ENCODE measurements around the gene HNRNPL.
A peak's percentile ranks its signal among the peaks of the same experiment; 100 is the strongest.
"Not testable (repeated sequence)": the region's sequence is repeated elsewhere in the genome, so short reads cannot be mapped to it uniquely, and the experiment has no call there.

Gene HNRNPL

GRCh38 chr19:38805180-38805579, 44.6 kb downstream of the HNRNPL start:
- no peak for DNase-seq

- no peak for DNase-seq
These were observed 46.2 kb downstream of the HNRNPL start for GRCh38 chr19:38803543-38803942.

- no peak for DNase-seq
These were observed 48.3 kb downstream of the HNRNPL start for GRCh38 chr19:38801359-38802095.

- DNase-seq = no peak
These were observed 49.0 kb downstream of the HNRNPL start for GRCh38 chr19:38800577-38801347.

- no peak for DNase-seq
These were observed 50.7 kb downstream of the HNRNPL start for GRCh38 chr19:38799104-38799503.

GRCh38 chr19:38797781-38798180, 52.0 kb downstream of the HNRNPL start:
- not testable (repeated sequence) for DNase-seq

GRCh38 chr19:38796154-38796553, 53.6 kb downstream of the HNRNPL start:
- DNase-seq = no peak

- no peak for DNase-seq
These were observed 54.2 kb downstream of the HNRNPL start for GRCh38 chr19:38795549-38795948.

- DNase-seq = no peak
These were observed 56.1 kb downstream of the HNRNPL start for GRCh38 chr19:38793671-38794070.

GRCh38 chr19:38793177-38793576, 56.6 kb downstream of the HNRNPL start:
- DNase-seq = no peak

GRCh38 chr19:38792250-38793111, 57.3 kb downstream of the HNRNPL start:
- peak in 2 of 56 donors; percentile 1 to 7 for DNase-seq

GRCh38 chr19:38791451-38792064, 58.2 kb downstream of the HNRNPL start:
- not testable (repeated sequence) for DNase-seq

GRCh38 chr19:38790507-38791403, 59.0 kb downstream of the HNRNPL start:
- DNase-seq = not testable (repeated sequence)

- DNase-seq = no peak
These were observed 61.1 kb downstream of the HNRNPL start, which contains the start of gene LGALS7B for GRCh38 chr19:38788478-38789243. TSS of gene LGALS7B (plus strand) at chr19:38789200. CDS start at chr19:38789227, 27 bp downstream.

GRCh38 chr19:38786572-38787265, 63.1 kb downstream of the HNRNPL start:
- DNase-seq = no peak

All from nucleus accumbens (tissue), 56 donors.